ENCODE measurements around the gene MYO5C.

DNA sequence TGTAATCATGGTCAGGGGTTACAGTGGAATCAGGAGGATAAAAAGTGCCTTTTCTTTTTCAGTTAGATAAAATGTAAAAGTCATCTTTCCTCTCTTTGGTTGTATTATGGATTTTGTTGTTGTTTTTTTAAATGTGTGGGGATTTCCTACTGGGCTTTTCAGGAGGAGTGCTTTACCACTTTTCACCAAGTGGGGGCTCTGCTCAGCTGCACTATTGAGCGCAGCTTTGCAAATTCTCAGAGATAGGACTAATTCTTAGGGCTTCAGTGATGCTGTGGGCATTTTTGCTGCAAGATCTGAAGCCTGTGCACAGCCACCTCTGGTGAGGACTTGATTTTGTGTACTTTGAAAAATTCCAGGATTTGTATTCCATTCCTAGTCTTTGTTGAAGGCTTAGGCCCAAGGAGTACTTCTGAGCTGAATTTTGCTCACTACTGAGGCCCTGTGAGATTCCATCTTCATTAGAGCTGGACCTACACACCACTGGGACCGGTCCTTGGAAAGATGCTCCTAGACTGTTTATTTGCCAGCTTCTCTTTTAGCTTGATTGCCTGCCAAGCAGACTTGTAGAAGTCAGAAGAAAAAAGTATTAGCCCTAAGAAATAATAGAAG, 111.9 kb downstream of the MYO5C start:
- TF ChIP-seq PRDM10 (CRISPR knock-in tag; IDR thresholded peaks at IDR 0.05; ENCODE audit: low read depth) (no peak), FOXO4 (CRISPR knock-in tag; conservative IDR thresholded peaks at IDR 0.05) (no peak), ZNF431 (CRISPR knock-in tag; IDR thresholded peaks at IDR 0.05; ENCODE audit: borderline replicate concordance, low read depth) (no peak), ZNF296 (CRISPR knock-in tag; conservative IDR thresholded peaks at IDR 0.05) (no peak)
- TF ChIP-seq, protein P1, sequence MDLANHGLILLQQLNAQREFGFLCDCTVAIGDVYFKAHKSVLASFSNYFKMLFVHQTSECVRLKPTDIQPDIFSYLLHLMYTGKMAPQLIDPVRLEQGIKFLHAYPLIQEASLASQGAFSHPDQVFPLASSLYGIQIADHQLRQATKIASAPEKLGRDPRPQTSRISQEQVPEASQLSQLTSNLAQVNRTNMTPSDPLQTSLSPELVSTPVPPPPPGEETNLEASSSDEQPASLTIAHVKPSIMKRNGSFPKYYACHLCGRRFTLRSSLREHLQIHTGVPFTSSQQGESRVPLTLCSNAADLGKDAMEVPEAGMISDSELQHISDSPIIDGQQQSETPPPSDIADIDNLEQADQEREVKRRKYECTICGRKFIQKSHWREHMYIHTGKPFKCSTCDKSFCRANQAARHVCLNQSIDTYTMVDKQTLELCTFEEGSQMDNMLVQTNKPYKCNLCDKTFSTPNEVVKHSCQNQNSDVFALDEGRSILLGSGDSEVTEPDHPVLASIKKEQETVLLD (CRISPR knock-in tag; IDR thresholded peaks at IDR 0.05; ENCODE audit: low read depth), result no peak
